ENCODE data around the gene FANCD2OS.
"Not testable (repeated sequence)": the region's sequence is repeated elsewhere in the genome, so short reads cannot be mapped to it uniquely, and the experiment has no call there.

Gene FANCD2OS

GRCh38 chr3:10135872-10136271 is 27.8 kb upstream of the FANCD2OS start:
- 95% methylated on average over 7 of the region's 9 CpGs for WGBS
- not testable (repeated sequence) for H2BK12ac ChIP-seq (ENCODE audit: low read length in 2 of 2); H2AFZ ChIP-seq (ENCODE audit: low read depth, low read length)

GRCh38 chr3:10122724-10123123 is 14.7 kb upstream of the FANCD2OS start:
- Histone ChIP-seq H3K36me3 (ENCODE audit: control insufficient read depth in 1 of 2, insufficient read depth in 2 of 2, low read depth in 1 of 2, low read length in 2 of 2) (peaks cover 21 to 65% of the 10 kb centered on the region in 2 experiments), H4K91ac (ENCODE audit: low read length) (no peak overlapping the region), H2AFZ (ENCODE audit: low read depth, low read length) (no peak overlapping the region), H3K9me3 (ENCODE audit: control insufficient read depth, low read length) (no peaks in the 10 kb centered on the region), H3K4ac (ENCODE audit: low read depth in 1 of 2, low read length in 2 of 2) (no peak overlapping the region), H2BK12ac (ENCODE audit: low read length in 2 of 2) (no peak overlapping the region), H3K79me1 (replicated peaks; ENCODE audit: low read length, poor library complexity, severe bottlenecking) (peaks cover 20% of the 10 kb centered on the region), H3K9ac (ENCODE audit: low read length) (no peak overlapping the region), H2BK15ac (ENCODE audit: low read depth, poor library complexity, severe bottlenecking) (no peak overlapping the region), H3K27me3 (ENCODE audit: control insufficient read depth in 1 of 2, insufficient read depth in 1 of 2, low read length in 2 of 2) (no peaks in the 10 kb centered on the region), H2BK120ac (ENCODE audit: low read depth, low read length) (no peak overlapping the region), H3K14ac (ENCODE audit: low read length in 2 of 2) (no peak overlapping the region), H3K27ac (ENCODE audit: low read length, poor library complexity, severe bottlenecking) (no peak overlapping the region), H3K4me3 (ENCODE audit: insufficient read depth in 1 of 2, low read depth in 1 of 2, low read length in 2 of 2) (no peak overlapping the region), H2BK5ac (ENCODE audit: low read depth, low read length, poor library complexity, severe bottlenecking) (no peak overlapping the region), H3K4me2 (ENCODE audit: low read length, poor library complexity, severe bottlenecking) (no peak overlapping the region), H3K18ac (ENCODE audit: low read depth in 1 of 2, low read length in 2 of 2) (no peak overlapping the region), H3K23ac (ENCODE audit: low read length in 2 of 2) (no peak overlapping the region), H3K4me1 (ENCODE audit: control insufficient read depth, insufficient read depth, low read depth, low read length) (peaks cover 3% of the 10 kb centered on the region), H2AK5ac (ENCODE audit: low read length, severe bottlenecking) (no peak overlapping the region), H4K8ac (ENCODE audit: low read length) (no peak overlapping the region)
- no peak for DNase-seq
- WGBS, result 98% methylated on average over 4 of the region's 4 CpGs

More at GRCh38 chr3:10135872-10136271, 27.8 kb upstream of the FANCD2OS start:
- H3K9ac ChIP-seq (ENCODE audit: low read length); H4K8ac ChIP-seq (ENCODE audit: low read length); H2BK5ac ChIP-seq (ENCODE audit: low read depth, low read length, poor library complexity, severe bottlenecking); H3K4ac ChIP-seq (ENCODE audit: low read depth in 1 of 2, low read length in 2 of 2); H3K27ac ChIP-seq (ENCODE audit: low read length, poor library complexity, severe bottlenecking); H4K91ac ChIP-seq (ENCODE audit: low read length); DNase-seq; H3K4me3 ChIP-seq (ENCODE audit: insufficient read depth in 1 of 2, low read depth in 1 of 2, low read length in 2 of 2); H3K18ac ChIP-seq (ENCODE audit: low read depth in 1 of 2, low read length in 2 of 2); H2BK15ac ChIP-seq (ENCODE audit: low read depth, poor library complexity, severe bottlenecking); H3K23ac ChIP-seq (ENCODE audit: low read length in 2 of 2); H3K9me3 ChIP-seq (ENCODE audit: control insufficient read depth, low read length); H2AK5ac ChIP-seq (ENCODE audit: low read length, severe bottlenecking); H3K27me3 ChIP-seq (ENCODE audit: control insufficient read depth in 1 of 2, insufficient read depth in 1 of 2, low read length in 2 of 2); H3K79me1 ChIP-seq (replicated peaks; ENCODE audit: low read length, poor library complexity, severe bottlenecking); H3K4me1 ChIP-seq (ENCODE audit: control insufficient read depth, insufficient read depth, low read depth, low read length); H2BK120ac ChIP-seq (ENCODE audit: low read depth, low read length); H3K36me3 ChIP-seq (ENCODE audit: control insufficient read depth in 1 of 2, insufficient read depth in 2 of 2, low read depth in 1 of 2, low read length in 2 of 2); H3K4me2 ChIP-seq (ENCODE audit: low read length, poor library complexity, severe bottlenecking); H3K14ac ChIP-seq (ENCODE audit: low read length in 2 of 2): not testable (repeated sequence)

- Histone ChIP-seq H4K8ac (ENCODE audit: low read length) (no peak overlapping the region), H3K4me1 (ENCODE audit: control insufficient read depth, insufficient read depth, low read depth, low read length) (peaks cover 6% of the 10 kb centered on the region), H4K91ac (ENCODE audit: low read length) (no peak overlapping the region), H3K4me3 (ENCODE audit: insufficient read depth in 1 of 2, low read depth in 1 of 2, low read length in 2 of 2) (no peak overlapping the region), H3K36me3 (ENCODE audit: control insufficient read depth in 1 of 2, insufficient read depth in 2 of 2, low read depth in 1 of 2, low read length in 2 of 2) (peaks cover 13 to 51% of the 10 kb centered on the region in 2 experiments), H3K18ac (ENCODE audit: low read depth in 1 of 2, low read length in 2 of 2) (no peak overlapping the region), H2AK5ac (ENCODE audit: low read length, severe bottlenecking) (no peak overlapping the region), H3K9ac (ENCODE audit: low read length) (no peak overlapping the region), H2BK120ac (ENCODE audit: low read depth, low read length) (no peak overlapping the region), H3K14ac (ENCODE audit: low read length in 2 of 2) (no peak overlapping the region), H3K4ac (ENCODE audit: low read depth in 1 of 2, low read length in 2 of 2) (no peak overlapping the region), H2BK5ac (ENCODE audit: low read depth, low read length, poor library complexity, severe bottlenecking) (no peak overlapping the region), H2BK15ac (ENCODE audit: low read depth, poor library complexity, severe bottlenecking) (no peak overlapping the region), H3K27me3 (ENCODE audit: control insufficient read depth in 1 of 2, insufficient read depth in 1 of 2, low read length in 2 of 2) (no peaks in the 10 kb centered on the region), H2BK12ac (ENCODE audit: low read length in 2 of 2) (no peak overlapping the region), H3K4me2 (ENCODE audit: low read length, poor library complexity, severe bottlenecking) (no peak overlapping the region), H3K9me3 (ENCODE audit: control insufficient read depth, low read length) (no peaks in the 10 kb centered on the region), H3K79me1 (replicated peaks; ENCODE audit: low read length, poor library complexity, severe bottlenecking) (peaks cover 20% of the 10 kb centered on the region), H2AFZ (ENCODE audit: low read depth, low read length) (no peak overlapping the region), H3K23ac (ENCODE audit: low read length in 2 of 2) (no peak overlapping the region), H3K27ac (ENCODE audit: low read length, poor library complexity, severe bottlenecking) (no peak overlapping the region)
- no peak for DNase-seq
- WGBS, result 94% methylated on average over 1 of the region's 2 CpGs
Observed at GRCh38 chr3:10121064-10121463, 13.0 kb upstream of the FANCD2OS start.

- peaks cover 4 to 36% of the 10 kb centered on the region in 2 experiments for H3K36me3 ChIP-seq (ENCODE audit: control insufficient read depth in 1 of 2, insufficient read depth in 2 of 2, low read depth in 1 of 2, low read length in 2 of 2)
- H3K27me3 ChIP-seq (ENCODE audit: control insufficient read depth in 1 of 2, insufficient read depth in 1 of 2, low read length in 2 of 2), result no peaks in the 10 kb centered on the region
- no peak overlapping the region for H3K9ac ChIP-seq (ENCODE audit: low read length)
- H3K4me3 ChIP-seq (ENCODE audit: insufficient read depth in 1 of 2, low read depth in 1 of 2, low read length in 2 of 2), result no peak overlapping the region
- no peak overlapping the region for H2AK5ac ChIP-seq (ENCODE audit: low read length, severe bottlenecking)
- H3K27ac ChIP-seq (ENCODE audit: low read length, poor library complexity, severe bottlenecking), result no peak overlapping the region
- H4K8ac ChIP-seq (ENCODE audit: low read length), result no peak overlapping the region
- H2AFZ ChIP-seq (ENCODE audit: low read depth, low read length), result no peak overlapping the region
- 98% methylated on average over 2 of the region's 4 CpGs for WGBS
- peaks cover 9% of the 10 kb centered on the region for H3K79me1 ChIP-seq (replicated peaks; ENCODE audit: low read length, poor library complexity, severe bottlenecking)
- no peak overlapping the region for H2BK12ac ChIP-seq (ENCODE audit: low read length in 2 of 2)
- no peak for DNase-seq
- no peak overlapping the region for H3K18ac ChIP-seq (ENCODE audit: low read depth in 1 of 2, low read length in 2 of 2)
- H3K23ac ChIP-seq (ENCODE audit: low read length in 2 of 2), result no peak overlapping the region
- no peak overlapping the region for H3K4me2 ChIP-seq (ENCODE audit: low read length, poor library complexity, severe bottlenecking)
- H2BK120ac ChIP-seq (ENCODE audit: low read depth, low read length), result no peak overlapping the region
- H3K4ac ChIP-seq (ENCODE audit: low read depth in 1 of 2, low read length in 2 of 2), result no peak overlapping the region
- no peak overlapping the region for H2BK5ac ChIP-seq (ENCODE audit: low read depth, low read length, poor library complexity, severe bottlenecking)
- H2BK15ac ChIP-seq (ENCODE audit: low read depth, poor library complexity, severe bottlenecking), result no peak overlapping the region
- no peak overlapping the region for H4K91ac ChIP-seq (ENCODE audit: low read length)
- H3K9me3 ChIP-seq (ENCODE audit: control insufficient read depth, low read length), result no peaks in the 10 kb centered on the region
- H3K4me1 ChIP-seq (ENCODE audit: control insufficient read depth, insufficient read depth, low read depth, low read length), result peaks cover 6% of the 10 kb centered on the region
- no peak overlapping the region for H3K14ac ChIP-seq (ENCODE audit: low read length in 2 of 2)
Observed at GRCh38 chr3:10119376-10119775, 11.3 kb upstream of the FANCD2OS start.

Measured in mesenchymal stem cell (in vitro differentiated cells and primary cell).